DMS114 treated with DMSO at 0.1 percent for 48 hours (cell line): ENCODE results near the gene FCGBP.
"Not testable (repeated sequence)": the region's sequence is repeated elsewhere in the genome, so short reads cannot be mapped to it uniquely, and the experiment has no call there.

Experiments used
- DNase-seq: peaks from one replicate; lab custom pipeline; 2025; ENCODE audit not compliant: unreplicated experiment; lab: John Stamatoyannopoulos, UW

FCGBP gene

DNA sequence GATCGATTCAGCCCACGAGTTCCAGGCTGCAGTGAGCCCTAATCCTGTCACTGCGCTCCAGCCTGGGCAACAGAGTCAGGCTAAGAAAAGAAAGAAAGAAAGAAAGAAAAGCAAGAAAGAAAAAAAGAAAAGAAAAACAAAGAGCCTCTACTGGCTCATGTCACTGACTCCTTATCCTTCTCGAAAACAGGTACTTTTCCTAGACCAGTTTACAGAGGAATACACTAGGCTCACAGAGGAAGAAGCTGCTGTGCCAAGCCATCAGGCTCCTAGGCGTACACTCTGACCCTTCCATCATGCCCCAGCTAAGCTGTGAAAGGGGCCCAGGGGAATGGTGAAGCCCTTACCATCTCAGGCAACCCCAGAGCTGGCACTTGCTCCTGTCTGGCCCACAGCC lies 41.9 kb downstream of the FCGBP start:
- not testable (repeated sequence) for DNase-seq

DNA sequence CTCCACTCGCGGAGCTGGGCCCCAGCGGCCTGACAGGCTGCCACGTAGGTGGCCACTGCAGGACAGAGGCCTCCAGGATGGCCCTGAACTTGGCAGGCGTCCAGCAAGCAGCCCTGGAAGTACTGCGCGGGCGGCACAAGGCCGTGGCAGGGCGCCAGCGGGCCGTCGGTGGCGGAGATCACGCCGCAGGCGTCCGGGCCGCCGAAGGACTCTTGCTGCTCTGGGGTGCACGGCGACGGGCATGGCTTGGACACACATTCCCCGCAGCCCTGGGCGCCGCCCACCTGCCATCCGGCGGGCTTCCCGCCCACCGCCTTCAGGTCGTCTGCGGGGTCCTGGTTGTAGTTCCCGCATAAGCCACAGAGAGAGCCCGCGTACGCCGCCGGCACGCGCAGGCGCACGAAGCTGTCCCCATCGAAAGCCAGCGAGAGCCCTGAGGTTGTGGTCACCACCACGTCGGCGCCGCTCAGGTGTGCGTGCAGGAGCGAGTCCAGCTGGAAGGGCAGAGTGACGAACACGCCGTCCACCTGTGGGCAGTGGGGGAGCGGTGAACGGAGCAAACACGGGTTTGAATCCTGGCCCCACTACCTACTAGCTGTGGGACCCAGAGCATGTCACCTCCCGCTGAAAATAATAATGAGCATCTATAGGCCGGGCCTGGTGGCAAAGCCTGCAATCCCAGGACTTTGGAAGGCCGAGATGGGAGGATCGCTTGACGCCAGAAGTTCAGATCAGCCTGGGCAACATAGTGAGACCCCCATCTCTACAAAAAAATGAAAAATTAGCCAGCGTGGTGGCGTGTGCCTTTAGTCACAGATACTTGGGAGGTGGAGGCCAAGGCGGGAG lies 42.6 kb downstream of the FCGBP start:
- DNase-seq = not testable (repeated sequence)

DNA sequence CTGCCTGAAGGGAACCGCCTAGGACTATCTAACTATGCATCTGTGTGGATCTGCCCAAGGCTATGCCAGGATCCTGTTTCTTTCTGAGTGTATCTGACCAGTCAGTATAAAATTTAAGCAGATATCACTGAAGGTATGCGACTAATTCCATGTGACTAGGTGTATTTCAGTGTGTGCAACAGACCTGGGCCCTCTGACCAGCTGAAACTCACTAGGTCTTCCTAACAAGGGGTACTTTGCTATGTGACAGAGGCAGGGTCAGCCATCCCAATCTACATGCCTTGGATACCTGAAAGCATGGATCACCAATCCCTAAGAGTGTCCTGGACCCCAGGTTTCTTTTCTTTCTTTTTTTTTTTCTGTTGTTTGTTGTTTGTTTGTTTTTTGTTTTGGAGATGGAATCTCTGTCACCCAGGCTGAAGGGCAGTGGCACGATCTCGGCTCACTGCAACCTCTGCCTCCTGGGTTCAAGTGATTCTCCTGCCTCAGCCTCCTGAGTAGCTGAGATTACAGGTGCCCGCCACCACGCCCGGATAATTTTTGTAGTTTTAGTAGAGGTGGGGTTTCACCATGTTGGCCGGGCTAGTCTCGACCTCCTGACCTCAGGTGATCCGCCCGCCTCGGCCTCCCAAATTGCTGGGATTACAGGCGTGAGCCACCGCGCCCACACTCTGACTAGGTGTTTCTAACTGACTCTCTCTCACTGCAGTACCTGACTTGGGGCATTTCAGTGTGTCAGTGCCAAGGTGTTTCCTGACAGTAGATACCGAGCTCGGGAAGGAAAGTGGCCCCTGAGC lies 43.5 kb downstream of the FCGBP start:
- no peak for DNase-seq

DNA sequence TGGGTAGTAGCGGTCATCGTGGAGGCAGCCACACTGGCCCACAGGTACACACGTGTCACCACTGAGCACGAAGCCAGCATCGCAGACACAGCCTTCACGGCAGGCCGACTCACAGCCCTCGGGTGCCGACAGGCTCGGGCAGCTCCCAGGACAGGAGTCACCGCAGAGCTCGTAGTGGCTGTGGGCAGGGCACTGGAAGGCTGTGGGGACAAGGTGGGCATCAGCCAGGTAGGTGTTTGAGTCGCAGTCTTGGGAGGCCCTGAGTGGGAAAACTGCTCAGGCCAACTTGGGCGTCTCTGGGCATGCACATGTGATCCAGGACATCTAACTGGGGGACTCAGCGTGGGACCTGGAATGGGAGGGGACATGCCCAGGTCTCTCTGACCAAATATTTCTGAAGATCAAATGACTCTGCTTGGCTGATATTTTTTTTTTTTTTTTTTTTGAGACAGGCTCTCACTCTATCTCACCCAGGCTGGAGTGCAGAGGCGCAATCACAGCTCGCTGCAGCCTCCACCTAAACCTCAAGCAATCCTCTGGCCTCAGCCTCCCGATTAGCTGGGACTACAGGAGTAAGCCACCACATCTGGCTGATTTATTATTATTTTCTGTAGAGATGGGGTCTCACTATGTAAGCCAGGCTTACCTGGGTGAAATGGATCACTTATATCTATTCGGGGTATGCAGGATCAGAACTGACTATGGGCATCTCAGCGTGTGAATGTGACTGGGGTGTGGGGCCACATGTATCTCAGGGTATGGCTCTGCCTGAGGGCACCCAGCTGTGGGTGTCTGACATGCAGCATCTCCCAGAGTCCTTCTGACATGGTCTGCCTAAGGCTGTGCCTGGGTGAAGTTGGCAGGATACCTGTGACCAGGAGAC lies 44.3 kb downstream of the FCGBP start:
- not testable (repeated sequence) for DNase-seq

DNA sequence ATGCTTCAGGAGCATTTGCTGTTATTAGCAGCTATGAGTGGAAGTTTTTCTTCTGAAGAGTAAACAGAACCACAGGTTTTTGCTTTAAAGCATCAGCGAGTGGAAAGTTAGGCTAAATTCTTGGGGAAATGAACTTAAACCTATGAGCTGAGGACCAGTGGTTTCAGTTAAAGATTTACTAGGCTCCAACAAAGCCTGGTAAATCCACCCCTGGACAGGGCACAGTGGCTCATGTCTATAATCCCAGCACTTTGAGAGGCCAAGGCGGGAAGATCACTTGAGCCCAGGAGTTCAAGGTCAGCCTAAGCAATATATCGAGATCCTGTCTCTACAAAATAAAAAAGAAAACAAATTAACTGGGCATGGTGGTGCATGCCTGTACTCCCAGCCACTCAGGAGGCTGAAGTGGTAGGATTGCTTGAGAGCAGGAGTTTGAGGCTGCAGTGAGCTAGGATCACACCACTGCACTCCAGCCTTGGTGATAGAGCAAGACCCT lies 46.9 kb downstream of the FCGBP start:
- not testable (repeated sequence) for DNase-seq

DNA sequence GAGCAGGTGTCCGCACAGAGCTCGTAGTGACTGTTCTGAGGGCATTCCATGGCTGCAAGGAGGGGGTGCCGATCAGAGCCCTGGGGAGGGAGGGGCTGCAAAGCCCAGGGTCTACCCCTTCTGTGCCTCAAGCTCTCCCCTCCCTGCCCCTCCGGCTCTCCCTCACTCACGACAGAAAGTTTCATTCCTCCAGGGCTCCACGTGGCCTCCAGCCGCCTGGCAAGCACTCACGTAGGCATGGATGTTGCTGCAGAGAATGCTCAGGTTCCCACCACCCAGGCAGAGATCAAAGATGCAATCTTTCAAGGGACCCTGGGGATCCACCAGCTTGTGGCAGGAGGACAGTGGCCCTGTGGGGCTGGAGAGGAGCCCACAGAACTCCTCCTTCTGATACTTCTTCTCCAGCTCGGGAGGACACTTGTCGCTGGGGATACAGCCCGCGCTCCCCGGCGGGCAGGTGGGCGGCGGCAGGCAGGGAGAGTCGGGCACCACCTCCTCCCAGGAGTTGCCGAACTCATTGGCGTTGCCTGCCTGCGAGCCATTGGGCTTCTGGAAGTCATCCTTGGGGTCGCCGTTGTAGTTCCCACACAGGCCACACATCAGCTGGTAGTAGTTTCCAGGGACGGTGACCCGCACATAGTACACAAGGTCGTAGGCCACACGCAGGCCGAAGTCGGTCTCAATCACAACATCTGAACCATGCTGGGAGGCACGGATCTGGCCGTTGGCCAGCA lies 48.4 kb downstream of the FCGBP start:
- DNase-seq = not testable (repeated sequence)

DNA sequence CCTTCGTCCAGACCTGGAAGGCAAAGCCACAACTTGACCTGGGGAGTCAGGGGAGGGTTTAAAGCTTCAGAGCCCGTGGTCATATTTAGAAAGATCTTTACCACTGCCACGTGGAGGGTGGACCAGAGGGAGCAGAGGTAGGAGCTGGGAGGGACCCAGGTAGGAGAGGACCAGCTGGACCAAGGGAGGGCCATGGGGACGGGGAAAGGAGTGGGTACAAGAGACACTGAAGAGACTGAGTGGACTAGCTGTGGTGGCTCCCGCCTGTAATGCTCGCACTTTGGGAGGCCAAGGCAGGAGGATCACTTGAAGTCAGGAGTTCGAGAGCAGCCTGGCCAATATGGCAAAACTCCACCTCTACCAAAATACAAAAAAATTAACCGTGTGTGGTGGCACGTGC lies 49.7 kb downstream of the FCGBP start:
- DNase-seq = not testable (repeated sequence)
